ENCODE results near the gene RCVRN.

RCVRN gene

GRCh38 chr17:9905078-9905415 is at the start of gene RCVRN:
Gene RCVRN (minus strand): TSS chr17:9905271. CDS start chr17:9905180, 91 bp downstream.
- Histone ChIP-seq H3K27me3 (ENCODE audit: low read depth) (no peaks in the 10 kb centered on the region), H3K4me1 (no peaks in the 10 kb centered on the region), H3K36me3 (replicated peaks) (no peaks in the 10 kb centered on the region), H3K4me3 (no peak within 1 kb of the TSS), H3K9me3 (no peaks in the 10 kb centered on the region)
- in situ Hi-C loops (cut with MboI; ENCODE audit: low sequenced_read_pairs), result loop anchor here (25.0 kb wide), 1 partner anchor 107 kb away; no protein-coding TSS in a partner anchor
- no peak for DNase-seq (ENCODE audit: low spot score in 2 of 2)

DNA sequence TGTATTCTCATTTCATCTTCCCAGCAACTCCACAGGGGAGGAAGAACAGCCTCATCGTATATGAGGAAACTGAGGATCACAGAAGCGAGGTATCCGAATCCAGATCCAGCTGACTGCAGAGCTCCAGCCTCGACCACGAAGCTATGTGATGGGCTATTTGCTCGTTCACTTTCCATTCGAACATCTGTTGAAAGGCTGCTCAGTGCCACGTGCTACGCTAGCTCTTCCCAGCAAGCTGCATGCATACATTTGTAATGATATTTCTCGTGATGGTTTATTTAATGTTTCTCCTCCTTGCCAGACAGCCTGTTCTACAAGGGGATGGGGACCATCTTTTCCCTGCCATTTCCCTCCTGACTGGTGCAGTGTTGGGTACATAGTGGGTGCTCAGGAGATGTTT is 48.4 kb upstream of the RCVRN start:
- Histone ChIP-seq H3K4me1 (no peaks in the 10 kb centered on the region), H3K27me3 (ENCODE audit: low read depth) (no peaks in the 10 kb centered on the region), H3K9me3 (no peaks in the 10 kb centered on the region), H3K4me3 (no peak overlapping the region), H3K36me3 (replicated peaks) (no peaks in the 10 kb centered on the region)
- in situ Hi-C loops (cut with MboI; ENCODE audit: low sequenced_read_pairs), result no loop called here
- no peak for DNase-seq (ENCODE audit: low spot score in 2 of 2)

- DNase-seq (ENCODE audit: low spot score in 2 of 2), result no peak
- no peaks in the 10 kb centered on the region for H3K27me3 ChIP-seq (ENCODE audit: low read depth)
- in situ Hi-C loops (cut with MboI; ENCODE audit: low sequenced_read_pairs), result no loop called here
Observed at GRCh38 chr17:9951803-9952202, 46.7 kb upstream of the RCVRN start.

GRCh38 chr17:9948928-9949327 is 43.9 kb upstream of the RCVRN start:
- in situ Hi-C loops (cut with MboI; ENCODE audit: low sequenced_read_pairs), result no loop called here

More at GRCh38 chr17:9951803-9952202, 46.7 kb upstream of the RCVRN start:
- H3K36me3 ChIP-seq (replicated peaks), result no peaks in the 10 kb centered on the region
- no peaks in the 10 kb centered on the region for H3K4me1 ChIP-seq
- H3K4me3 ChIP-seq, result no peak overlapping the region
- H3K9me3 ChIP-seq, result no peaks in the 10 kb centered on the region

DNA sequence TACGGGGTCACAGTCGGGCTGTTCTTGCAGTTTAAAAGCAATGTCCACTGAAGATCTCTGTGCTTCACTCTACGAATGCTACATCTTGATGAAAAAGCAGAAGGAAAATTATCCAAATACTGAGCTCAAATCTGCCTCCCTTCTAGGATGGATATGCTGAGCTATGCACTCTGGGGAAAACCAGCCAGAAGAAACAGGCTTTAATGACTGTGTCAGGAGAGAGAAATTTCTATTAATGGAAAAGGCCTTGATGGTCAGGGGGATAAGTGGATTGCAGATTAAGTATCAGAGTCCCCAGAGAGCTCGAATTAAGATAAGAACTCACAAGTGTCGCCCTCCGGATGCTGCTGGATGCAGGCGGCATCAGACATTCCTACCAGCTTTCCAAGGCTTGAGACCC is 39.6 kb upstream of the RCVRN start:
- in situ Hi-C loops (cut with MboI; ENCODE audit: low sequenced_read_pairs), result no loop called here
- DNase-seq (ENCODE audit: low spot score in 2 of 2), result no peak
- Histone ChIP-seq H3K4me3 (no peak overlapping the region), H3K36me3 (replicated peaks) (no peaks in the 10 kb centered on the region), H3K4me1 (no peaks in the 10 kb centered on the region), H3K27me3 (ENCODE audit: low read depth) (no peaks in the 10 kb centered on the region), H3K9me3 (peaks cover 3% of the 10 kb centered on the region; the same call in 1 of the 2 replicates)

More at GRCh38 chr17:9948928-9949327, 43.9 kb upstream of the RCVRN start:
- H3K9me3 ChIP-seq, result peaks cover 3% of the 10 kb centered on the region; the same call in 1 of the 2 replicates
- no peaks in the 10 kb centered on the region for H3K4me1 ChIP-seq
- no peak for DNase-seq (ENCODE audit: low spot score in 2 of 2)
- H3K4me3 ChIP-seq, result no peak overlapping the region
- H3K36me3 ChIP-seq (replicated peaks), result no peaks in the 10 kb centered on the region
- H3K27me3 ChIP-seq (ENCODE audit: low read depth), result no peaks in the 10 kb centered on the region

DNA sequence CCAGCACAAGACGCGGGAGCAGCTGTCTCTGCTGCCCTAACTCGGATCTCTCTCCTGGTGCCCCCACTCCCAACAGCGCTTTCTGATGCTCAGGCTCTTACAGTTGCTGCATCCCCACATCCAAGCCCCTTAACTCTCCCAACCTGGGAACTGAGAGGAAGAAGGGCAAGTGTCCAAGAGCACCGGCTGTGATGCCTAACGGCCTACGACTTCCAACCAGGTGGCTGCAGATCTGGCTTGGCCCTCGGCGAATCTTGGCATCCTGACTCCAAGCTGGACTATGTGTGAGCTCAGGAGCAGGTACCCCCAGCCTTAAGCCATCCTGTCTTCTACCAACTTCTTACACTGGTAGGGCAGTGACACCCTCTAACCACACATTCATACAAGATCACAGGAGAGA is 38.3 kb upstream of the RCVRN start:
- no peaks in the 10 kb centered on the region for H3K27me3 ChIP-seq (ENCODE audit: low read depth)
- no peaks in the 10 kb centered on the region for H3K36me3 ChIP-seq (replicated peaks)
- no peaks in the 10 kb centered on the region for H3K4me1 ChIP-seq
- no peak overlapping the region for H3K4me3 ChIP-seq
- no peak for DNase-seq (ENCODE audit: low spot score in 2 of 2)
- H3K9me3 ChIP-seq, result peaks cover 3% of the 10 kb centered on the region; the same call in 1 of the 2 replicates
- in situ Hi-C loops (cut with MboI; ENCODE audit: low sequenced_read_pairs), result no loop called here

- no peaks in the 10 kb centered on the region for H3K36me3 ChIP-seq (replicated peaks)
- in situ Hi-C loops (cut with MboI; ENCODE audit: low sequenced_read_pairs), result no loop called here
- no peaks in the 10 kb centered on the region for H3K4me1 ChIP-seq
- H3K9me3 ChIP-seq, result peaks cover 3% of the 10 kb centered on the region; the same call in 1 of the 2 replicates
- no peak for DNase-seq (ENCODE audit: low spot score in 2 of 2)
- H3K4me3 ChIP-seq, result no peak overlapping the region
- H3K27me3 ChIP-seq (ENCODE audit: low read depth), result no peaks in the 10 kb centered on the region
Observed at GRCh38 chr17:9942885-9943284, 37.8 kb upstream of the RCVRN start.

GRCh38 chr17:9941305-9941704 is 36.2 kb upstream of the RCVRN start:
- Histone ChIP-seq H3K4me1 (no peaks in the 10 kb centered on the region), H3K27me3 (ENCODE audit: low read depth) (no peaks in the 10 kb centered on the region), H3K9me3 (peaks cover 3% of the 10 kb centered on the region; the same call in 1 of the 2 replicates), H3K36me3 (replicated peaks) (no peaks in the 10 kb centered on the region), H3K4me3 (no peak overlapping the region)
- no peak for DNase-seq (ENCODE audit: low spot score in 2 of 2)
- in situ Hi-C loops (cut with MboI; ENCODE audit: low sequenced_read_pairs), result no loop called here

DNA sequence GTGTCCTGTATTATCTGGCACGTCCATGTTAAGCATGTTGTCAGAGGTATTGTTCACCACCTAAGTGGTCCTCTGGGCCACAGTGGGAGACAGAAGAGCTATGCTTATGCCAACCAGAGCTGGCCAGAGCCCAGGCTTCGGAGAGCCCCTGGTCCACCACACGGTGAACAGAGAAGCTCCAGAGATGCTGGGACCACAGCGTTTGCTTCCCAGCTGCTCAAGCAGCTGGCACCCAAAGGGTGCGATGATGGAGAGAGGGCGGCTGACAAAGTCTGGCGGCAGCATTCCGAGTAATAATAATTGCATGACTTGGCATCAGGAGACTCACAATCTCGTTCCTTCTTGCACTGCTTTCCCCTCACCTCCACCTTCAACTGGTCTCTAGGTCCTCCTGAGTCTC is 35.8 kb upstream of the RCVRN start:
- Histone ChIP-seq H3K4me3 (no peak overlapping the region), H3K27me3 (ENCODE audit: low read depth) (no peaks in the 10 kb centered on the region), H3K4me1 (no peaks in the 10 kb centered on the region), H3K9me3 (peaks cover 2% of the 10 kb centered on the region; the same call in 1 of the 2 replicates), H3K36me3 (replicated peaks) (no peaks in the 10 kb centered on the region)
- in situ Hi-C loops (cut with MboI; ENCODE audit: low sequenced_read_pairs), result no loop called here
- DNase-seq (ENCODE audit: low spot score in 2 of 2), result no peak

DNA sequence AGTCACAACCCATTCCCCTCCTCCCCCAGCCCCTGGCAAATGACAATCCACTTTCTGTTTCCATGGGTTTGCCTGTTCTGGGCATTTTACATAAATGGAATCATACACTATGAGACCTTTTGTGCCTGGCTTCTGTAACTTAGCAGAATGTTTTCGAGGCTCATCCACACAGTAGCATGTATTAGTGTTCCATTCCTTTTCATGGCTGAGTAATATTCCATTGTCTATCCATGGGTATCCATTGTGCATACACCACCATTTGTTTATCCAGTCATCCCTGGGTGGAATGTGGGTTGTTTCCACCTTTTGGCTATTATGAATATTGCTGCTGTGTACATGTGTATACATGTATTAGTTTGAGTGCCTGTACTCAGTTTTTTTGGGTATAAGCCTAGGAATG is 33.7 kb upstream of the RCVRN start:
- in situ Hi-C loops (cut with MboI; ENCODE audit: low sequenced_read_pairs), result no loop called here

DNA sequence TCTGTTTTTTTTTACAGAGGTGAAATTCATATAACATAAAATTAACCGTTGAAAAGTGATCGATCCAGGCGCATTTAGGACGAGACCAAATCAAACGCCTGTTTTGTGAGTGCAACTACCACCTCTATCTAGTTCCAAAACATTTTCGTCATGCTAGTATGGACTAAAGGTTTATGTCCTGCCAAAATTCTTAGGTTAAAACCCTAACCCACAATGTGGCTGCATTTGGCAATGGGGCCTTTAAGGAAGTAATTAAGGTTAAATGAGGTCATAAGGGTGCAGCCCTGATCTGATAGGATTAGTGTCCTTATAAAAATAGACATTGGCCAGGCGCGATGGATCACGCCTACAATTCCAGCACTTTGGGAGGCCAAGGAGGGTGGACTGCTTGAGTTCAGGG is 32.8 kb upstream of the RCVRN start:
- H3K27me3 ChIP-seq (ENCODE audit: low read depth), result no peaks in the 10 kb centered on the region
- no peaks in the 10 kb centered on the region for H3K36me3 ChIP-seq (replicated peaks)
- in situ Hi-C loops (cut with MboI; ENCODE audit: low sequenced_read_pairs), result no loop called here
- no peak for DNase-seq (ENCODE audit: low spot score in 2 of 2)
- no peak overlapping the region for H3K4me3 ChIP-seq
- H3K4me1 ChIP-seq, result no peaks in the 10 kb centered on the region
- H3K9me3 ChIP-seq, result no peaks in the 10 kb centered on the region

More for the DNA sequence above, 33.7 kb upstream of the RCVRN start:
- H3K27me3 ChIP-seq (ENCODE audit: low read depth), result no peaks in the 10 kb centered on the region
- no peaks in the 10 kb centered on the region for H3K9me3 ChIP-seq
- no peaks in the 10 kb centered on the region for H3K4me1 ChIP-seq
- DNase-seq (ENCODE audit: low spot score in 2 of 2), result no peak
- H3K4me3 ChIP-seq, result no peak overlapping the region
- H3K36me3 ChIP-seq (replicated peaks), result no peaks in the 10 kb centered on the region

DNA sequence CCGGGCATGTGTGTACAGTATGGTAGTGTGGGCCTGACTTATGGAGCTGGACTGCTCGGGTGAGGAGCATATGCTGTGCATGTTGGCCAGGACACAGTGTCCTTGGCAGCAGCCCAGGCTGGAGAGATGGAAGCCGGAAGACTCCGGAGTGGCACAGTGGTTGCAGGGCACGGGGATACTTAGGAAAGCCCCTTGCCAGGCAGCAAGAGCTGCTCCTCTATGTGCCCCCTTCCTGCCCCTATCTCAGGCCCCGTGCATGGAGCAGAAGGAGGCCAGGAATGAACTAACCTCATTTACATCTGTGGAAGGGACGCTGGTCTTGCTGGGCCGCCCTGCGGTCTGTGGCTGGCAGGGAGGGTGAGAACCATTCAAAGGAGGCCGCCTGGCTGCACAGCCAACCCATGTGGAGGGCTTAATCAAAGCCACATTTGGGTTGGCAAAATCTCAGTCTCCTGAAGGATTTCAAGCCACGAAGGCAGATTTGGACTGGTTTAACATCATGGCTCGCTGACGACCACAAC is 32.2 kb upstream of the RCVRN start:
- no peak for DNase-seq (ENCODE audit: low spot score in 2 of 2)
- in situ Hi-C loops (cut with MboI; ENCODE audit: low sequenced_read_pairs), result no loop called here
- Histone ChIP-seq H3K27me3 (ENCODE audit: low read depth) (no peaks in the 10 kb centered on the region), H3K9me3 (no peaks in the 10 kb centered on the region), H3K4me1 (no peaks in the 10 kb centered on the region), H3K4me3 (no peak overlapping the region), H3K36me3 (replicated peaks) (no peaks in the 10 kb centered on the region)

DNA sequence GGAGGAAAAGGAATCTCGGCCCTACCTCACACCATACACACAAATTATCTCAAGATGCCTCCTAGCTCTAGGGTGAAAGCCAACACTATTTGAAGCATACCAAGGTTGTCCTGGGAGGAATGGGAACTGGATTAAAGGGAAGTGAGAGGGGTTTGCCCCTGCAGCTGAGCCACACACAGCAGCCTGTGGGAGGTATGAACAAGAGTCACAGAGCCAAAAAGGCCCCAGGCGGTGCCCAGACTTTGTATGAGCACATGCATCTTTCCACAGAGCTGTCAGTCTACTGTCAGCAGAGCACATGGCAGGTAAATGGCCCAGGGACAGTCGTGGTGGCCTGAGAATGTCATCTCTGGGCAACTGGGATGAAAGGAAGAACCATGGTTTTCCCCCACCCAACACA is 31.0 kb upstream of the RCVRN start:
- Histone ChIP-seq H3K36me3 (replicated peaks) (no peaks in the 10 kb centered on the region), H3K4me3 (no peak overlapping the region)
- in situ Hi-C loops (cut with MboI; ENCODE audit: low sequenced_read_pairs), result no loop called here

GRCh38 chr17:9935408-9935807 is 30.3 kb upstream of the RCVRN start:
- no peaks in the 10 kb centered on the region for H3K36me3 ChIP-seq (replicated peaks)
- no peaks in the 10 kb centered on the region for H3K27me3 ChIP-seq (ENCODE audit: low read depth)
- no peak for DNase-seq (ENCODE audit: low spot score in 2 of 2)
- in situ Hi-C loops (cut with MboI; ENCODE audit: low sequenced_read_pairs), result no loop called here
- no peaks in the 10 kb centered on the region for H3K4me1 ChIP-seq
- no peak overlapping the region for H3K4me3 ChIP-seq
- no peaks in the 10 kb centered on the region for H3K9me3 ChIP-seq

More for the DNA sequence above, 31.0 kb upstream of the RCVRN start:
- H3K27me3 ChIP-seq (ENCODE audit: low read depth), result no peaks in the 10 kb centered on the region
- no peaks in the 10 kb centered on the region for H3K9me3 ChIP-seq
- no peaks in the 10 kb centered on the region for H3K4me1 ChIP-seq
- DNase-seq (ENCODE audit: low spot score in 2 of 2), result no peak

GRCh38 chr17:9934331-9934730 is 29.3 kb upstream of the RCVRN start:
- H3K9me3 ChIP-seq, result no peaks in the 10 kb centered on the region
- H3K4me3 ChIP-seq, result no peak overlapping the region
- H3K4me1 ChIP-seq, result no peaks in the 10 kb centered on the region
- H3K27me3 ChIP-seq (ENCODE audit: low read depth), result no peaks in the 10 kb centered on the region
- H3K36me3 ChIP-seq (replicated peaks), result no peaks in the 10 kb centered on the region
- DNase-seq (ENCODE audit: low spot score in 2 of 2), result no peak
- in situ Hi-C loops (cut with MboI; ENCODE audit: low sequenced_read_pairs), result no loop called here

All from HAP-1 (cell line).